Memory B cell (primary cell): ENCODE measurements around the gene NBDY.
A peak's percentile ranks its signal among the peaks of the same experiment; 100 is the strongest.

ENCODE experiments used
- ATAC-seq: fragments of 150-1000 bp; cut with Tn5 transposase; 2 replicates; pipeline ENCODE4 v1.10.0; 2021; ENCODE audit warnings: low read depth, mild to moderate bottlenecking, moderate library complexity
- DNase-seq, 2 donors: peaks; one replicate each; pipeline ENCODE4 v3.0.0; 2022; ENCODE audit warnings: low spot score in 2 of 2
- H3K27ac Mint-ChIP-seq: one replicate; pipeline ENCODE4 v1.8.0; 2022; ENCODE audit warnings: mild to moderate bottlenecking, moderate library complexity, mixed read lengths
- H3K27me3 Mint-ChIP-seq: one replicate; pipeline ENCODE4 v1.8.0; 2022; ENCODE audit warnings: mixed read lengths
- H3K36me3 Mint-ChIP-seq: one replicate; pipeline ENCODE4 v1.8.0; 2022; ENCODE audit warnings: mild to moderate bottlenecking, mixed read lengths
- H3K4me1 Mint-ChIP-seq: one replicate; pipeline ENCODE4 v1.8.0; 2022; ENCODE audit warnings: mixed read lengths
- H3K4me3 Mint-ChIP-seq: one replicate; pipeline ENCODE4 v1.8.0; 2022; ENCODE audit warnings: mild to moderate bottlenecking, moderate library complexity, mixed read lengths
- H3K9me3 Mint-ChIP-seq: one replicate; pipeline ENCODE4 v1.8.0; 2022; ENCODE audit warnings: mixed read lengths

The NBDY gene

DNA sequence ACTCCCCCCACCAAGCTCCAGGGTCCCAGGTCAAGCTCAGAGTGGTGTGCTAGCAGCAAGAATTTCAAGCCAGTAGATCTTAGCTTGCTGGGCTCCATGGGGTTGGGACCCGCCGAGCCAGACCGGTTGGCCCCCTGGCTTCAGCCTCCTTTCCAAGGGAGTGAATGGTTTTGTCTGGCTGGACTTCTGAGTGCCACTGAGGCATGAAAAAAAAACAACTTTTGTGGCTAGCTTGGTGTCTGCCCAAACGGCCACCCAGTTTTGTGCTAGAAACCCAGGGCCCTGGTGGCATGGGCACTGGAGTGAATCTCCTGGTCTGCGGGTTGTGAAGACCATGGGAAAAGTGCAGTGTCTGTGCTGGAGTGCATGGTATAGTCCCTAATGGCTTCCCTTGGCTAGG lies 82.6 kb downstream of the NBDY start:
- no peak for DNase-seq
- ATAC-seq, result no peak
- Mint-ChIP-seq H3K27ac (peak overlapping the region; percentile 92), H3K36me3 (peaks cover 6% of the 10 kb centered on the region), H3K27me3 (no peaks in the 10 kb centered on the region), H3K9me3 (no peaks in the 10 kb centered on the region), H3K4me3 (no peak overlapping the region), H3K4me1 (peaks cover 43% of the 10 kb centered on the region)

DNA sequence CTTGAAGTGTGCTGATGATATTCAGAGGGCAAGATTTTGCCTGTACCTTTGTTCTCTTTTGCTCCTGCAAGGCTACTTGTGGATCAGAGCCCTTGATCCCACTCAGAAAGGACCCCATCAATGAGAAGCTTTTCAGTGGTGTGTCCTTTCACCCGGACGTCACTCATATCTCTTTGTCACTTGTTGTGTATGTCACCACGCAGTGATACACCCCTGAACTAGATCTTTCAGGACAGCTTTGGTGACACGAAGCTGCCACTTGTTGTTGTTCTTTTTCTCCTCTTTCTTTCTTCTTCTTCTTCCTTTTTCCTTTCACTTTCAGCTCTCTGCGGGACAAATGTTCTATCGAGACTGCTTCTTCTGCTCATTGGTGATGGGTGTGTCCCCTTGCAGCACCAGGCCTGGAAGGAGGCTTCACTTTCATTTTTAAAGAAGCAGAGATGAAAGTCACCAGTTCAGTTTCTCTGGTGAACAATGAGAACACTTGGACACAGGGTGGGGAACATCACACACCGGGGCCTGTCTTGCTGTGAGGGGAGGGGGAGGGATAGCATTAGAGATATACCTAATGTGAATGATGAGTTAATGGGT lies 83.6 kb downstream of the NBDY start:
- H3K27me3 Mint-ChIP-seq, result no peaks in the 10 kb centered on the region
- ATAC-seq, result peak; percentile 85
- peak overlapping the region; percentile 92 for H3K27ac Mint-ChIP-seq
- H3K4me1 Mint-ChIP-seq, result peaks cover 36% of the 10 kb centered on the region
- H3K36me3 Mint-ChIP-seq, result peaks cover 6% of the 10 kb centered on the region
- H3K9me3 Mint-ChIP-seq, result no peaks in the 10 kb centered on the region
- DNase-seq, result peak in 1 of 2 donors; percentile 19
- peak overlapping the region; percentile 81 for H3K4me3 Mint-ChIP-seq

DNA sequence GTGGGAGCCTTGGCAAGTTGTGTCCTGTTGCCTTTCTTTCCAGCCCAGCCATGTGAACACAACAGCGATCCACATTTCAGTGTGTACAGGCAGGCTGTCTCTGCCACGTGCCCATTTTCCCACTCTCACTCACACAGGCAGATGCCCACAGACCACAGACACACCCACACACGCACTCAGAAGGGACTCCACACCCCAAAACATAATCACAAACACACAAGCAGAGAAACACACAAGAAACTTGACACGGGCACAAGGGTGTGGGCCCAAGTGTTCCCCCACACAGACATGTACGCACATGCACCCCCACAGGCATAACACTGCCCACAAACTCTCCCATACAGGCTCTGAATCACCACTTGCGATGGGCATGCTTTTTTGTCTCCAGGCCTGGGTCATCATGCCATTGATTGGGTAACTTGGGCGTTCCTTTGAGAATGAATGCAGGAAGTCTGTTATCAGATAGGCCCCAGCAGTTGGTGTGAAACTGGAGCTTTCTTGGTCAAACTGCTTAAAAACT lies 84.3 kb downstream of the NBDY start:
- Mint-ChIP-seq H3K4me1 (peaks cover 31% of the 10 kb centered on the region), H3K9me3 (no peaks in the 10 kb centered on the region), H3K36me3 (peaks cover 6% of the 10 kb centered on the region), H3K27me3 (no peaks in the 10 kb centered on the region), H3K4me3 (peak overlapping the region; percentile 73), H3K27ac (peak overlapping the region; percentile 92)
- ATAC-seq (peak; percentile 46), DNase-seq (no peak)

DNA sequence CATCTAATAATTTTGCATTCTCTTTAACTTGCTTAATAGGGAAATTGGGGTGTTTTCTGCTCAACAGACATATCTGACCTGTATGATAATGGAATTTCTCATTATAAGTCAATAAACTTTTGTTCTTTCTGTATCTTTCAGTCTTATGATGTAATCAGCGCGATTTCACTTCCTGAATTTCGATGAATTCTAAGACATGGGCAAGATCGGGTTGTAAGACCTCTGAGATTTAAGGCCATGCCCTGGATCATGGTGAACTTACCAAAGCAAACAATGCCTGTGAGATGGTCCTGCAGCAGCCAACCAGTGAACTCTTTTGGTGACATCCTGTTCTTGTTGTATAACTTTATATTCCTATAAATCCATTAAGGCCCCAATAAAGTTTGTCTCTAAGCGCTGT lies 88.1 kb downstream of the NBDY start:
- H3K27ac Mint-ChIP-seq, result no peak overlapping the region
- no peaks in the 10 kb centered on the region for H3K9me3 Mint-ChIP-seq
- H3K36me3 Mint-ChIP-seq, result peaks cover 1% of the 10 kb centered on the region
- no peak overlapping the region for H3K4me3 Mint-ChIP-seq
- no peaks in the 10 kb centered on the region for H3K27me3 Mint-ChIP-seq
- DNase-seq (no peak), ATAC-seq (peak; percentile 24)
- H3K4me1 Mint-ChIP-seq, result peaks cover 14% of the 10 kb centered on the region

DNA sequence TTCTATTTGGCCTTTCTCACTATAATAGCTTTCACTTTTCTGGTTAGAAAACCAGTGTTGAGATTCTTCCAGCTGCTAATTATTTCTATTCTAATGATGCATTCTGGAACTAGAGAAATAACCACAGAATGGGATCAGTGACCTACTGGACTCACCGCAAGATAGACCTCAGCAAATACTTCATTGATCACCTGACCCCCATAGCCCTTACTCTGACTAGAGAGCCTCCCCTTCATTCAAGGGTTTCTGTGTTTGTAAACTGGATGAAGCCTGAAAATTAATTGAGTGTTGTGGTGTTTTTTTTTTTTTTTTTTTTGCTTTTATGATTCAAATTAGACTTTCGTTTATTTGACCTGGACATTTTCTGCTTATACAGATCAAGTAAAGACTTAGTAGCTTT lies 97.0 kb downstream of the NBDY start:
- Mint-ChIP-seq H3K9me3 (peaks cover 2% of the 10 kb centered on the region), H3K36me3 (peaks cover 2% of the 10 kb centered on the region), H3K27me3 (no peaks in the 10 kb centered on the region), H3K4me3 (no peak overlapping the region), H3K4me1 (no peaks in the 10 kb centered on the region), H3K27ac (no peak overlapping the region)
- ATAC-seq, result no peak
- DNase-seq, result no peak

DNA sequence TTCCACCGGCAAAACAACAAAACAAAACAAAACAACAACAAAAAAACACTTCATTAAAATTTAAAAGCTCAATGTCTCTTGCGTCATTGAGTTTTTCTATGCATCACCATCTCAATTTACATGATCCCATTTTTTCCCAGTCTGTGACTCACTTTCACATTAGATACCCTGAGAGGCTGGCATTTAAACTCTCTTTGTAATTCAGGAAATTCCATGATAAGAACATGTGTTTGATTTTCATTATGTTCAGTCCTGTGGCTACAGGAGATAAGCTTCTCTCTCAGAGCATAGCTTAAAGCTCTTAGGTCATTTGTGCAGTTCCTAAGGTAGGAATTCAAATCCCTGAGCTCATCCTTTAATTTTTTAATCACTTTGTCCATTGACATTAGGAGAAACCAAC lies 104.6 kb downstream of the NBDY start:
- Mint-ChIP-seq H3K36me3 (peaks cover 1% of the 10 kb centered on the region), H3K27me3 (no peaks in the 10 kb centered on the region), H3K4me3 (no peak overlapping the region)

DNA sequence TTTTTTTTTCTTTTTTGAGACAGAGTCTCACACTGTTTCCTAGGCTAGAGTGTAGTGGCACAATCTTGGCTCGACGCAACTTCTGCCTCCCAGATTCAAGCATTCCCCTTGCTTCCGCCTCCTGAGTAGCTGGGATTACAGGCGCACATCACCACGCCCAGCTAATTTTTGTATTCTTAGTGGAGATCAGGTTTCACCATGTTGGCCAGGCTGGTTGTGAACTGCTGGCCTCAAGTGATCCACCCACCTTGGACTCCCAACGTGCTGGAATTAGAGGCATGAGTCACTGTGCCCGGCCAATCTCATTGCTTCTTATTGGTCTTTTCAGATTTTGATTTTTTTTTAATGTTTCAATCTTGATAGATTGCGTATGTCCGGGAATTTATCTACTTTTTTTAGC lies 124.4 kb downstream of the NBDY start:
- Mint-ChIP-seq H3K9me3 (no peaks in the 10 kb centered on the region), H3K27ac (no peak overlapping the region), H3K27me3 (no peaks in the 10 kb centered on the region), H3K4me1 (no peaks in the 10 kb centered on the region), H3K4me3 (no peak overlapping the region), H3K36me3 (no peaks in the 10 kb centered on the region)
- DNase-seq (no peak), ATAC-seq (no peak)

More for the DNA sequence above, 104.6 kb downstream of the NBDY start:
- H3K4me1 Mint-ChIP-seq, result no peaks in the 10 kb centered on the region
- H3K9me3 Mint-ChIP-seq, result no peaks in the 10 kb centered on the region
- ATAC-seq, result no peak
- no peak for DNase-seq
- no peak overlapping the region for H3K27ac Mint-ChIP-seq

DNA sequence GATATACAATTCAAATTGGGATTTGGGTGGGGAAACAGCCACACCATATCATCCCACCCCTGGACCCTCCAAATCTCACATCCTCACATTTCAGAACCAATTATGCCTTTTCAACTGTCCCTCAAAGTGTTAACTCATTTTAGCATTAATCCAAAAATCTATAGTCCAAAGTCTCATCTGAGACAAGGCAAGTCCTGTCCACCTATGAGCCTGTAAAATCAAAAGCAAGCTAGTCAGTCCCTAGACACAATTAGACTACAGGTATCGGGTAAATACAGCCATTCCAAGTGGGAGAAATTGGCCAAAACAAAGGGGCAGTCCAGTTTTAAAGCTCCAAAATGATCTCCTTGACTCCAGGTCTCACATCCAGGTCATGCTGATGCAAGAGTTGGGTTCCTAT lies 128.0 kb downstream of the NBDY start:
- H3K4me1 Mint-ChIP-seq, result no peaks in the 10 kb centered on the region
- H3K27me3 Mint-ChIP-seq, result no peaks in the 10 kb centered on the region
- DNase-seq (no peak), ATAC-seq (no peak)
- H3K4me3 Mint-ChIP-seq, result no peak overlapping the region
- H3K36me3 Mint-ChIP-seq, result no peaks in the 10 kb centered on the region
- H3K27ac Mint-ChIP-seq, result no peak overlapping the region
- no peaks in the 10 kb centered on the region for H3K9me3 Mint-ChIP-seq

DNA sequence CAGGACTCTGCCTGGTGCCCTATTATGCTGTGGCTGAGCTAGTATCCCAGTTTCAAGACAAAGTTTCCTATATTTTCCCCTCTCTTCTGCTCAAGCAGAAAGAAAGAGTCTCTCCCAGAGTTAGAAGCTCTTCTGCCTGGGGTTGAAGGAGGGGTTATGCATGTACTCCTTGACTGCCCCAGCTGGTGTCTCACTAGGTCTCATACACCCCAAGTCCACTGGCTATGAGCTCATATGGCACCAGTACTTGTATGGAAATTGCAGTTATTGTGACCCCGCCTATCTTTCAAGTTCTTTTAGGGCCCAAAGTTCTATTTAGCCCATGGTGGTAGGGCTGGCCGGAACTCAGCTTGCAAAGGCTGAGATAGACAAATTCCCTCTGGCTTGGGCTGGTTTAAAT lies 131.8 kb downstream of the NBDY start:
- Mint-ChIP-seq H3K27ac (no peak overlapping the region), H3K27me3 (no peaks in the 10 kb centered on the region), H3K9me3 (no peaks in the 10 kb centered on the region), H3K4me3 (no peak overlapping the region), H3K36me3 (no peaks in the 10 kb centered on the region), H3K4me1 (no peaks in the 10 kb centered on the region)
- ATAC-seq (no peak), DNase-seq (no peak)
